ENCODE measurements around the gene SLC5A2. TPM values are rescaled to one million over a fixed set of nuclear protein-coding genes. Genes with fewer than 3 reads are reported as not detected.

The SLC5A2 gene
- total and polyA plus RNA-seq, 2 of the 13 experiments (the other 11 are each of a cell fraction or from before 2014, with no cell fraction given): 0.24 to 0.97 TPM

GRCh38 chr16:31521368-31521767, 38.4 kb downstream of the SLC5A2 start (continued):
- TF ChIP-seq, protein P1, sequence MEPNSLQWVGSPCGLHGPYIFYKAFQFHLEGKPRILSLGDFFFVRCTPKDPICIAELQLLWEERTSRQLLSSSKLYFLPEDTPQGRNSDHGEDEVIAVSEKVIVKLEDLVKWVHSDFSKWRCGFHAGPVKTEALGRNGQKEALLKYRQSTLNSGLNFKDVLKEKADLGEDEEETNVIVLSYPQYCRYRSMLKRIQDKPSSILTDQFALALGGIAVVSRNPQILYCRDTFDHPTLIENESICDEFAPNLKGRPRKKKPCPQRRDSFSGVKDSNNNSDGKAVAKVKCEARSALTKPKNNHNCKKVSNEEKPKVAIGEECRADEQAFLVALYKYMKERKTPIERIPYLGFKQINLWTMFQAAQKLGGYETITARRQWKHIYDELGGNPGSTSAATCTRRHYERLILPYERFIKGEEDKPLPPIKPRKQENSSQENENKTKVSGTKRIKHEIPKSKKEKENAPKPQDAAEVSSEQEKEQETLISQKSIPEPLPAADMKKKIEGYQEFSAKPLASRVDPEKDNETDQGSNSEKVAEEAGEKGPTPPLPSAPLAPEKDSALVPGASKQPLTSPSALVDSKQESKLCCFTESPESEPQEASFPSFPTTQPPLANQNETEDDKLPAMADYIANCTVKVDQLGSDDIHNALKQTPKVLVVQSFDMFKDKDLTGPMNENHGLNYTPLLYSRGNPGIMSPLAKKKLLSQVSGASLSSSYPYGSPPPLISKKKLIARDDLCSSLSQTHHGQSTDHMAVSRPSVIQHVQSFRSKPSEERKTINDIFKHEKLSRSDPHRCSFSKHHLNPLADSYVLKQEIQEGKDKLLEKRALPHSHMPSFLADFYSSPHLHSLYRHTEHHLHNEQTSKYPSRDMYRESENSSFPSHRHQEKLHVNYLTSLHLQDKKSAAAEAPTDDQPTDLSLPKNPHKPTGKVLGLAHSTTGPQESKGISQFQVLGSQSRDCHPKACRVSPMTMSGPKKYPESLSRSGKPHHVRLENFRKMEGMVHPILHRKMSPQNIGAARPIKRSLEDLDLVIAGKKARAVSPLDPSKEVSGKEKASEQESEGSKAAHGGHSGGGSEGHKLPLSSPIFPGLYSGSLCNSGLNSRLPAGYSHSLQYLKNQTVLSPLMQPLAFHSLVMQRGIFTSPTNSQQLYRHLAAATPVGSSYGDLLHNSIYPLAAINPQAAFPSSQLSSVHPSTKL (CRISPR knock-in tag; IDR thresholded peaks at IDR 0.05): no peak
- TF ChIP-seq, protein P2, sequence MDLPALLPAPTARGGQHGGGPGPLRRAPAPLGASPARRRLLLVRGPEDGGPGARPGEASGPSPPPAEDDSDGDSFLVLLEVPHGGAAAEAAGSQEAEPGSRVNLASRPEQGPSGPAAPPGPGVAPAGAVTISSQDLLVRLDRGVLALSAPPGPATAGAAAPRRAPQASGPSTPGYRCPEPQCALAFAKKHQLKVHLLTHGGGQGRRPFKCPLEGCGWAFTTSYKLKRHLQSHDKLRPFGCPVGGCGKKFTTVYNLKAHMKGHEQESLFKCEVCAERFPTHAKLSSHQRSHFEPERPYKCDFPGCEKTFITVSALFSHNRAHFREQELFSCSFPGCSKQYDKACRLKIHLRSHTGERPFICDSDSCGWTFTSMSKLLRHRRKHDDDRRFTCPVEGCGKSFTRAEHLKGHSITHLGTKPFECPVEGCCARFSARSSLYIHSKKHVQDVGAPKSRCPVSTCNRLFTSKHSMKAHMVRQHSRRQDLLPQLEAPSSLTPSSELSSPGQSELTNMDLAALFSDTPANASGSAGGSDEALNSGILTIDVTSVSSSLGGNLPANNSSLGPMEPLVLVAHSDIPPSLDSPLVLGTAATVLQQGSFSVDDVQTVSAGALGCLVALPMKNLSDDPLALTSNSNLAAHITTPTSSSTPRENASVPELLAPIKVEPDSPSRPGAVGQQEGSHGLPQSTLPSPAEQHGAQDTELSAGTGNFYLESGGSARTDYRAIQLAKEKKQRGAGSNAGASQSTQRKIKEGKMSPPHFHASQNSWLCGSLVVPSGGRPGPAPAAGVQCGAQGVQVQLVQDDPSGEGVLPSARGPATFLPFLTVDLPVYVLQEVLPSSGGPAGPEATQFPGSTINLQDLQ (CRISPR knock-in tag; IDR thresholded peaks at IDR 0.05): no peak
- TF ChIP-seq, protein P3, sequence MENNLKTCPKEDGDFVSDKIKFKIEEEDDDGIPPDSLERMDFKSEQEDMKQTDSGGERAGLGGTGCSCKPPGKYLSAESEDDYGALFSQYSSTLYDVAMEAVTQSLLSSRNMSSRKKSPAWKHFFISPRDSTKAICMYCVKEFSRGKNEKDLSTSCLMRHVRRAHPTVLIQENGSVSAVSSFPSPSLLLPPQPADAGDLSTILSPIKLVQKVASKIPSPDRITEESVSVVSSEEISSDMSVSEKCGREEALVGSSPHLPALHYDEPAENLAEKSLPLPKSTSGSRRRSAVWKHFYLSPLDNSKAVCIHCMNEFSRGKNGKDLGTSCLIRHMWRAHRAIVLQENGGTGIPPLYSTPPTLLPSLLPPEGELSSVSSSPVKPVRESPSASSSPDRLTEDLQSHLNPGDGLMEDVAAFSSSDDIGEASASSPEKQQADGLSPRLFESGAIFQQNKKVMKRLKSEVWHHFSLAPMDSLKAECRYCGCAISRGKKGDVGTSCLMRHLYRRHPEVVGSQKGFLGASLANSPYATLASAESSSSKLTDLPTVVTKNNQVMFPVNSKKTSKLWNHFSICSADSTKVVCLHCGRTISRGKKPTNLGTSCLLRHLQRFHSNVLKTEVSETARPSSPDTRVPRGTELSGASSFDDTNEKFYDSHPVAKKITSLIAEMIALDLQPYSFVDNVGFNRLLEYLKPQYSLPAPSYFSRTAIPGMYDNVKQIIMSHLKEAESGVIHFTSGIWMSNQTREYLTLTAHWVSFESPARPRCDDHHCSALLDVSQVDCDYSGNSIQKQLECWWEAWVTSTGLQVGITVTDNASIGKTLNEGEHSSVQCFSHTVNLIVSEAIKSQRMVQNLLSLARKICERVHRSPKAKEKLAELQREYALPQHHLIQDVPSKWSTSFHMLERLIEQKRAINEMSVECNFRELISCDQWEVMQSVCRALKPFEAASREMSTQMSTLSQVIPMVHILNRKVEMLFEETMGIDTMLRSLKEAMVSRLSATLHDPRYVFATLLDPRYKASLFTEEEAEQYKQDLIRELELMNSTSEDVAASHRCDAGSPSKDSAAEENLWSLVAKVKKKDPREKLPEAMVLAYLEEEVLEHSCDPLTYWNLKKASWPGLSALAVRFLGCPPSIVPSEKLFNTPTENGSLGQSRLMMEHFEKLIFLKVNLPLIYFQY (CRISPR knock-in tag; IDR thresholded peaks at IDR 0.05; ENCODE audit: borderline replicate concordance): no peak
- TF ChIP-seq ZNF703 (CRISPR knock-in tag; IDR thresholded peaks at IDR 0.05; ENCODE audit: borderline replicate concordance) (no peak), NFE2L2 (IDR thresholded peaks at IDR 0.05; ENCODE audit: low read length) (no peak), ZFAT (CRISPR knock-in tag; conservative IDR thresholded peaks at IDR 0.05) (no peak), KLF12 (CRISPR knock-in tag; IDR thresholded peaks at IDR 0.05; ENCODE audit: borderline replicate concordance) (no peak), ZIK1 (CRISPR knock-in tag; IDR thresholded peaks at IDR 0.05; ENCODE audit: borderline replicate concordance, low read depth) (no peak), ZNF225 (CRISPR knock-in tag; IDR thresholded peaks at IDR 0.05) (no peak)
- TF ChIP-seq, protein P4, sequence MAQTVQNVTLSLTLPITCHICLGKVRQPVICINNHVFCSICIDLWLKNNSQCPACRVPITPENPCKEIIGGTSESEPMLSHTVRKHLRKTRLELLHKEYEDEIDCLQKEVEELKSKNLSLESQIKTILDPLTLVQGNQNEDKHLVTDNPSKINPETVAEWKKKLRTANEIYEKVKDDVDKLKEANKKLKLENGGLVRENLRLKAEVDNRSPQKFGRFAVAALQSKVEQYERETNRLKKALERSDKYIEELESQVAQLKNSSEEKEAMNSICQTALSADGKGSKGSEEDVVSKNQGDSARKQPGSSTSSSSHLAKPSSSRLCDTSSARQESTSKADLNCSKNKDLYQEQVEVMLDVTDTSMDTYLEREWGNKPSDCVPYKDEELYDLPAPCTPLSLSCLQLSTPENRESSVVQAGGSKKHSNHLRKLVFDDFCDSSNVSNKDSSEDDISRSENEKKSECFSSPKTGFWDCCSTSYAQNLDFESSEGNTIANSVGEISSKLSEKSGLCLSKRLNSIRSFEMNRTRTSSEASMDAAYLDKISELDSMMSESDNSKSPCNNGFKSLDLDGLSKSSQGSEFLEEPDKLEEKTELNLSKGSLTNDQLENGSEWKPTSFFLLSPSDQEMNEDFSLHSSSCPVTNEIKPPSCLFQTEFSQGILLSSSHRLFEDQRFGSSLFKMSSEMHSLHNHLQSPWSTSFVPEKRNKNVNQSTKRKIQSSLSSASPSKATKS (CRISPR knock-in tag; IDR thresholded peaks at IDR 0.05): no peak
